Endodermal cell (in vitro differentiated cells): ENCODE results near the gene IGSF22. TPM values are rescaled to one million over a fixed set of nuclear protein-coding genes. Genes with fewer than 3 reads are reported as not detected.

Experiments used
- DNase-seq: peaks from one replicate; pipeline ENCODE4 v3.0.0-alpha.2; 2017
- H3K27ac ChIP-seq: 2 replicates; pipeline ENCODE4 v1.5.1; 2013; ENCODE audit warnings: mild to moderate bottlenecking, low read depth, low read length, moderate library complexity
- H3K27me3 ChIP-seq: 2 replicates; pipeline ENCODE4 v1.6.1; 2013; ENCODE audit warnings: mild to moderate bottlenecking, low read length, moderate library complexity; ENCODE audit not compliant: insufficient read depth, control insufficient read depth, poor library complexity, severe bottlenecking
- H3K36me3 ChIP-seq: 2 replicates; pipeline ENCODE4 v1.7.0; 2013; ENCODE audit warnings: mild to moderate bottlenecking, low read length, moderate library complexity; ENCODE audit not compliant: control insufficient read depth, insufficient read depth
- H3K4me1 ChIP-seq: one replicate; pipeline ENCODE4 v1.7.0; 2013; ENCODE audit warnings: low read length; ENCODE audit not compliant: control insufficient read depth, insufficient read depth
- H3K4me3 ChIP-seq: 2 replicates; pipeline ENCODE4 v1.5.1; 2013; ENCODE audit warnings: mild to moderate bottlenecking, low read length, moderate library complexity
- H3K9ac ChIP-seq: 2 replicates; pipeline ENCODE4 v1.6.1; 2013; ENCODE audit warnings: mild to moderate bottlenecking, low read length, moderate library complexity; ENCODE audit not compliant: poor library complexity, severe bottlenecking; ENCODE audit errors: extremely low read depth
- H3K9me3 ChIP-seq: 2 replicates; pipeline ENCODE4 v1.6.1; 2013; ENCODE audit warnings: mild to moderate bottlenecking, low read length, moderate library complexity; ENCODE audit not compliant: control insufficient read depth
- H3K27ac Mint-ChIP-seq: 2 replicates; pipeline ENCODE4 v1.8.0; 2020; ENCODE audit warnings: mixed read lengths
- H3K27me3 Mint-ChIP-seq: 2 replicates; pipeline ENCODE4 v1.8.0; 2021; ENCODE audit warnings: mild to moderate bottlenecking, mixed read lengths; ENCODE audit not compliant: insufficient read depth
- H3K36me3 Mint-ChIP-seq: 2 replicates; pipeline ENCODE4 v1.8.0; 2020; ENCODE audit warnings: low read depth, mixed read lengths
- H3K4me1 Mint-ChIP-seq: 2 replicates; pipeline ENCODE4 v1.8.0; 2020; ENCODE audit warnings: mixed read lengths
- H3K4me3 Mint-ChIP-seq: 2 replicates; pipeline ENCODE4 v1.8.0; 2020; ENCODE audit warnings: mild to moderate bottlenecking, moderate library complexity, mixed read lengths
- H3K9me3 Mint-ChIP-seq: 2 replicates; pipeline ENCODE4 v1.8.0; 2020; ENCODE audit warnings: mild to moderate bottlenecking, mixed read lengths
- WGBS, 2 experiments: methylation state at CpG; one replicate each; pipeline versions ENCODE4 v1.1.5 to v1.1.7; 2013; ENCODE audit warnings: missing lambda C conversion rate in 2 of 2, mixed read lengths in 1 of 2; ENCODE audit not compliant: insufficient coverage in 1 of 2, insufficient read length in 1 of 2; 5-methylcytosine and 5-hydroxymethylcytosine counted together
- total RNA-seq, 2 donors: library from RNA; stranded (reverse); fragmentation: NEBNext Ultra II Directional in 1 of 2; extraction: Animal tissue kit (Norgen Biotek cat#: 25700) in 1 of 2; gene quantifications; 2 replicates in 1 of 2; 3 replicates in 1 of 2; pipeline ENCODE4 v1.2.1, GENCODE V29; 2021
- TF ChIP-seq, protein P1 (sequence below): fragments of 200-600 bp; sonication (generic); conservative IDR thresholded peaks from 2 replicates; pipeline ENCODE4 v1.5.0; 2021; ENCODE audit warnings: antibody characterized with exemption, mild to moderate bottlenecking

Gene IGSF22
- total RNA-seq, 2 donors from 2014 or later = 0.22 to 1.6 TPM

DNA sequence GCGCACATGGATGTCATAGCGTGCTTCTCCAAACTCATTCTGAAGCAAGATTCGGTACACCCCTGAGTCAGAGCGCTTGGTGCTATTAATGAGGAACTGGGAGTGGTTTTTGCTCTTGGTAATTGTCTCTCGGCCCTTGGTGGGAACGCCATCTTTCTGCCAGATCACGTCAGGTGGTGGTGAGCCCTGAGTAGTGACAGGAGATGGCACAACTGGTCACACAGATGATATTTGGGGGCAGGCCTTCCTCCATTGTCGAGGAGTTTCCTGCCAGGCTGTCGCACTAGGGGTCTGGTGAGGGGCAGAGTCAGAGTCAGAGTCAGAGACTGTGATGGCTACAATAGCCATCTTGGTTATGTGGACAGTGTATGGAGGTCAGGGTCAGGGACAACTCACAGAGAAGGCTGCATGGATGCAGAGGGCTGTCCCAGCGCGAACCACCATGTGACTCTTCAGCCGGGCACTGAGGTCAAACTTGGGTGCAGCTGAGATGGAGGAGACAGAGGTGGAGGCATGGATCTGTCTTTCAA, 18.1 kb downstream of the IGSF22 start:
- Histone ChIP-seq H3K9ac (no peak overlapping the region), H3K27me3 (peaks cover 17% of the 10 kb centered on the region), H3K9me3 (no peaks in the 10 kb centered on the region), H3K4me1 (peaks cover 30% of the 10 kb centered on the region), H3K27ac (no peak overlapping the region), H3K4me3 (no peak overlapping the region), H3K36me3 (no peaks in the 10 kb centered on the region)
- 90 to 94% methylated on average over 12 of the region's 12 CpGs for WGBS, 2 experiments
- TF ChIP-seq, protein P1, sequence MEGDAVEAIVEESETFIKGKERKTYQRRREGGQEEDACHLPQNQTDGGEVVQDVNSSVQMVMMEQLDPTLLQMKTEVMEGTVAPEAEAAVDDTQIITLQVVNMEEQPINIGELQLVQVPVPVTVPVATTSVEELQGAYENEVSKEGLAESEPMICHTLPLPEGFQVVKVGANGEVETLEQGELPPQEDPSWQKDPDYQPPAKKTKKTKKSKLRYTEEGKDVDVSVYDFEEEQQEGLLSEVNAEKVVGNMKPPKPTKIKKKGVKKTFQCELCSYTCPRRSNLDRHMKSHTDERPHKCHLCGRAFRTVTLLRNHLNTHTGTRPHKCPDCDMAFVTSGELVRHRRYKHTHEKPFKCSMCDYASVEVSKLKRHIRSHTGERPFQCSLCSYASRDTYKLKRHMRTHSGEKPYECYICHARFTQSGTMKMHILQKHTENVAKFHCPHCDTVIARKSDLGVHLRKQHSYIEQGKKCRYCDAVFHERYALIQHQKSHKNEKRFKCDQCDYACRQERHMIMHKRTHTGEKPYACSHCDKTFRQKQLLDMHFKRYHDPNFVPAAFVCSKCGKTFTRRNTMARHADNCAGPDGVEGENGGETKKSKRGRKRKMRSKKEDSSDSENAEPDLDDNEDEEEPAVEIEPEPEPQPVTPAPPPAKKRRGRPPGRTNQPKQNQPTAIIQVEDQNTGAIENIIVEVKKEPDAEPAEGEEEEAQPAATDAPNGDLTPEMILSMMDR = no peak
- Mint-ChIP-seq H3K4me3 (no peak overlapping the region), H3K36me3 (no peaks in the 10 kb centered on the region), H3K27me3 (peaks cover 29% of the 10 kb centered on the region), H3K9me3 (no peaks in the 10 kb centered on the region), H3K4me1 (peaks cover 39% of the 10 kb centered on the region), H3K27ac (no peak overlapping the region)
- DNase-seq = no peak

DNA sequence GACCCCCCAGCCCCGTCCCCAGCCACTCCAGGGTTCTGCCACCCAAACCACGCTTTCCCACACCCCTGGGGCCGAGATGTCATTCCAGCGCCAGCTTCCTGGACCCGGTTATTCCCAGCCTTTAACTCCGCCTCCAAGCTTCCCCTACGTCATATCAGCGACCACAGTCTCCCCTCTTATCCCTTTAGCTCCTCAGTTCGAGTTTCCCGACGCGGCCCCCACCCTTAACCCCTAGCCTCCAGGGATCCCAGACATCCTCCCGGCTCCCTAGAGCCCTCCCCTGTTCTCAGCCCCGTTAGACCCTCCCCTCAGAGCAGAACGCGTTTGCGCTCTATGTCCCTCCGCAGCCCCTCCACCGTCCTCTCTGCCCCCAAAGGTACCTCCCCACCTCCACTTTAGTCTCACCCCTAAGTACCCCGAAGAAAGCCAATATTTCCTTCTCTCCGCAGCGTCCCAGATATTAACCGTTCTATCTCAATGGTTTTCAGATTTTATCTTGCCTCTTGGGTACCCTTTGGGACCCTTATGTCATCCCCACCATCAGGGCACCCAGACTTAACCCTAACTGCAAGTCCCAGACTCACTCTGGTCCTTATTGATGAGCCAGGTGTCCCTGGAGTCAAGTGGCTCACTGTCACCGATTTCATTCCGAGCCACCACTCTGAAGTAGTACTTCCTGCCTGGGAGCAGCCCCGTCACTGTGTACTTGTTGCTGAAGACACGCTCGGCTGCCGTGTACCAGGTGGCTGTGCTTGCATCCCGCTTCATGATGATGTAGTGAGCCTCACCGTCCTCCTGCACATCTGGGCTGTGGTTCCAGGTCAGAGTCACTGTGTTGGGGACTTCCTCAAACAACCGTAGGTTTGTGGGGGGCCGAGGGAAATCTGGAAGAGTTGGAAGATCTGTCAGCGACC, 19.4 kb downstream of the IGSF22 start:
- Histone ChIP-seq H3K27ac (no peak overlapping the region), H3K4me1 (peaks cover 30% of the 10 kb centered on the region), H3K27me3 (peaks cover 8% of the 10 kb centered on the region), H3K36me3 (peaks cover under 1% of the 10 kb centered on the region), H3K4me3 (no peak overlapping the region), H3K9ac (no peak overlapping the region), H3K9me3 (no peaks in the 10 kb centered on the region)
- Mint-ChIP-seq H3K4me1 (peaks cover 39% of the 10 kb centered on the region), H3K4me3 (peak overlapping the region; percentile 58), H3K9me3 (no peaks in the 10 kb centered on the region), H3K36me3 (peaks cover under 1% of the 10 kb centered on the region), H3K27me3 (peaks cover 25% of the 10 kb centered on the region), H3K27ac (peak overlapping the region; percentile 75)
- TF ChIP-seq, protein P1 = no peak
- 81 to 86% methylated on average over 25 to 34 of the region's 34 CpGs for WGBS, 2 experiments
- no peak for DNase-seq

DNA sequence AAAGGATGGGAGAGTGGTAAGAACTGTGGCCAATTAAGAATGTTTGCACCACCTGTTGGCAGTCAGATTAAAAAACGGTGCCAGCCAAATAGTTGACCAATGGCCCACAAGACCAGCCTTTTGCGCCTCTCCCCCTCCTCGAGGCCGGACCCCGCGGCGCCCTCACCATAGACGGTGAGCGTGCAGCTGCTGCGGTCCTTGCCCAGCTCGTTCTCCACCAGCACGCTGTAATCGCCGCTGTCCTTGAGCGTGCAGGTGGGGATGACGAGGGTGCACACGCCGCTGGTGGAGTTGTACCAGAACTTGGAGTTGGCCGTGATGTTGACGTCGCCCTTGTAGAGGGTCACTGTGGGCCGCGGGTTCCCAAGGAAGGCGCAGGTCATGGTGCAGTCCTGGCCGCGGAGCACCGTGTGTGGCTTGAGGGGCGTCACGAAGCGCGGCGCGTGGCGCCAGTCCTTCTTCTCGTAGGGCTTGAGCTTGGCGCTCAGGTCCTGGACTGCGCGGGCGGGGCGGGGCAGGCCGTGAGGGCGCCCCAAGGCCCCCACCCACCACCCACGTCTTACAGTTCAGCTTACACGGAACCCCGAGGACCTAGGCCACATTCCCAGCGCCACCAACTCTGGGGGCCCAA, 20.2 kb downstream of the IGSF22 start:
- H3K27me3 Mint-ChIP-seq = peaks cover 25% of the 10 kb centered on the region
- H3K36me3 Mint-ChIP-seq = peaks cover 7% of the 10 kb centered on the region
- Histone ChIP-seq H3K4me1 (peaks cover 30% of the 10 kb centered on the region), H3K27me3 (peaks cover 6% of the 10 kb centered on the region), H3K9ac (no peak overlapping the region), H3K36me3 (peaks cover 4% of the 10 kb centered on the region), H3K9me3 (no peaks in the 10 kb centered on the region), H3K27ac (no peak overlapping the region), H3K4me3 (no peak overlapping the region)
- no peaks in the 10 kb centered on the region for H3K9me3 Mint-ChIP-seq
- TF ChIP-seq, protein P1 = no peak
- H3K4me3 Mint-ChIP-seq = peak overlapping the region; percentile 58
- DNase-seq = no peak
- H3K4me1 Mint-ChIP-seq = peaks cover 39% of the 10 kb centered on the region
- 77 to 83% methylated on average over 27 to 46 of the region's 46 CpGs for WGBS, 2 experiments
- no peak overlapping the region for H3K27ac Mint-ChIP-seq
